Measurements from ENCODE around the gene GLIS1. TPM values are rescaled to one million over a fixed set of nuclear protein-coding genes. Genes with fewer than 3 reads are reported as not detected.

GLIS1 gene
- total RNA-seq (2022; extraction: Qiagen RNA extraction; ENCODE audit: low read depth) = 0.02 to 0.05 TPM in 2 of 5 replicates, not detected in the others

GRCh38 chr1:53739109-53739681 is at the start of gene GLIS1:
Gene GLIS1 (minus strand): TSS chr1:53739164. CDS start chr1:53738064, 1,100 bp downstream.

GRCh38 chr1:53459321-53460175 is 279.4 kb downstream of the GLIS1 start, which contains the start of gene DMRTB1:
Gene DMRTB1 (plus strand): TSS chr1:53459399. CDS start chr1:53459454, 55 bp downstream.

Other genes with a start within 250 kb of the GLIS1 start
- 22.9 to 26.2 TPM (median 24.8 TPM) in 5 replicates for gene NDC1, start 99.1 kb upstream of the GLIS1 start, total RNA-seq (2022; extraction: Qiagen RNA extraction; ENCODE audit: low read depth)
- gene YIPF1, start 150.6 kb upstream of the GLIS1 start, total RNA-seq (2022; extraction: Qiagen RNA extraction; ENCODE audit: low read depth) = 13.0 to 15.0 TPM (median 14.5 TPM) in 5 replicates
- gene DIO1, start 155.0 kb upstream of the GLIS1 start, total RNA-seq (2022; extraction: Qiagen RNA extraction; ENCODE audit: low read depth) = not detected in 5 replicates
- 26.4 to 39.4 TPM (median 28.0 TPM) in 5 replicates for gene IFT25, start 206.5 kb upstream of the GLIS1 start, total RNA-seq (2022; extraction: Qiagen RNA extraction; ENCODE audit: low read depth)
- 24.6 to 28.1 TPM (median 27.2 TPM) in 5 replicates for gene LRRC42, start 207.2 kb upstream of the GLIS1 start, total RNA-seq (2022; extraction: Qiagen RNA extraction; ENCODE audit: low read depth)

Measured in A549 treated with CpdA at 1 μM for 4 hours (cell line).